ENCODE measurements around the gene PPHLN1. TPM values are rescaled to one million over a fixed set of nuclear protein-coding genes. Genes with fewer than 3 reads are reported as not detected.
A peak's percentile ranks its signal among the peaks of the same experiment; 100 is the strongest.

PPHLN1 gene
- total RNA-seq, 1 donor from 2014 or later: 56.8 TPM

DNA sequence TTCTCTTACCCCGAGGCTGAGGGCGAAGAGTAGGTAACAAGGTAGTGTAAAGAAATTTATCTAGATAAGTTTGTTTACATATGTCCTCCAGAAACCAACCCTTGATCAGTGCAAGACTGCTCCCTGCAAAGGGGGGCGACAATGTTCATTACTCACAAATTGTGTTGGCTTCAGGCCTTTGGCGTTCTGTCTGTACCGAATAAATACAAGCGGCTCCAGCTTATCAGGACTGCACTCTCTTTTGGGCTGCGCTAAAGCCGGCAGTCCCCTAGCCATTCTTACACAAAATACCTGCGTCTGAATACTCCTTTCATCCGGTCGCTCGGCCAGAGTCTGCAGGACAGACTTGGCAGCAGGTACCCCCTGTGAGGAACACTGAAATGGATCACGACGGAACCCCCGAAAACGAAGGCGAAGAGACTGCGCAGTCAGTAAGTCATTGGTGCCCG is 116.4 kb downstream of the PPHLN1 start:
- DNase-seq: no peak

- DNase-seq: no peak
Observed at GRCh38 chr12:42442888-42443287, 116.9 kb downstream of the PPHLN1 start.

DNA sequence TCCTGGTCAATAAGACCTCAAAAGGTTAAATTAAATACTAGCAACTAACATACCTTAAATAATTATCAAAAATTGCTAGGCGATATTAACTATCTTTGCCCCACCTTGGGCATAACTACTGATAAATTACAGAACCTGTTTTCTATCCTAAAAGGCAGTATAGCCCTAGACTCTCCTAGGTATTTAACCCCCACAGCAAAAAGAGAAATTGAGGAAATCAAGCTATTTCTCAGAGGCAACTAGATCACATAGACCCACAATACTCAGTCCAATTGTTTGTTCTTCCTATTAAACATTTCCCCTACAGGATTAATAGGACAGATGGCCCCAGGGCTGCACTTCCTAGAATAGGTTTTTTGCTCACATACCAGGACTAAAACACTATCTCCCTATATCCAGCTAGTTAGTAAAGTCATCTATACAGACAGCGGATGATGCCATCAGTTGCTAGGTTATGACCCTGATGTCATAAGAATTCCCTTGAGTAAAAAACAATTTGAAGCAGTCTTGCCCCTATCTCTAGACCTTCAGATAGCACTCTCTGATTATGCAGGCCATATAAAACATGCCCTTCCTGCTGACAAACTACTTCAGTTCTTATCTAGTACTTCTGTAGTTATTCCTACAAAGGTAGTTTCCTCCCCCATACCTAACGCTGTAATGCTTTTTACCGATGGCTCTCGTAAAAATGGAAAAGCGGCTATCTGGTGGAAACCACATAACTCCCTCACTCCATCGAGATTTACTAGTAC is 118.4 kb downstream of the PPHLN1 start:
- no peak for DNase-seq

DNA sequence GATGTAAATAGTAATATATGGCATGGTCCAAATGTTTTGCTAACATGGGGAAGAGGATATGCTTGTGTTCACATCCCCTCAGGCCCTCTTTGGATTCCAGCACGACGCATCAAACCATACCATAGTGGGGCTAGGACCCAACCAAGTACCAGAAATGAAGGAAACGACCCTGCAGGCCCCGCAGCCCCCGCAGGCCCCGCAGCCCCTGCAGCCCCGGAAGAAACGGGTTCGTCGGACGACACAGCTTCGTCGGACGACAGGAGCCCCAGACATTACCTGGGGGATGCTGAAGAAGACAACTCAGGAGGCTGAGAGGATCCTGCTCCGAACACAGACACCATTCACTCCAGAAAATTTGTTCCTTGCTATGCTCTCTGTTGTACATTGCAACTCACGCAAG is 119.9 kb downstream of the PPHLN1 start:
- DNase-seq: no peak

- no peak for DNase-seq
Observed at GRCh38 chr12:42446761-42447160, 120.8 kb downstream of the PPHLN1 start.

GRCh38 chr12:42447371-42447786 is 121.4 kb downstream of the PPHLN1 start:
- no peak for DNase-seq

GRCh38 chr12:42448841-42449240 is 122.9 kb downstream of the PPHLN1 start:
- no peak for DNase-seq

GRCh38 chr12:42450248-42450647 is 124.3 kb downstream of the PPHLN1 start:
- peak; percentile 21 for DNase-seq

- DNase-seq: no peak
Observed at GRCh38 chr12:42458575-42458974, 132.6 kb downstream of the PPHLN1 start.

DNA sequence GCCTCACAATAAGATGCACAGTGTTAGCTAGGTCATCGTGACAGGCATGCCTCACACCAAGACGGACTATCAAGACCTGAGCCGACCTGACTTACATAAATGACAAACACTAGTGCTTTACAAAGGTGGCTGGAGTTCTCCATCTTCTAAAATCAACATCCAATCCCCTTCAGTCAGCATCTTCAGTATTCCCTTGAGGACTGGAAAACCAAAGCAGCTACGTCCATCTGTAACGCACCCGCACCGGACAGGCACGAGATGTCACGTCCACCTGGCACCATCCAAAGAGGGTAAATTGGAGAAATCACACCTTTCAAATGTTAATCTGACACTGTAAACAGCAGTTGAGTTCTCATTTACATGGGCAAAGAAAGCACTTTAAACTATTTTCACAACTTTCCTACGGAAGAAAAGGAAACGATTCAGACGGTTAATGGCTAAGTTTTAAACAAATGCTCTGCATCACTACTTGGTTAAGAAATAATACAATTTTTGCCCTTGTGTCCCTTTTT is 133.4 kb downstream of the PPHLN1 start:
- DNase-seq: no peak

DNA sequence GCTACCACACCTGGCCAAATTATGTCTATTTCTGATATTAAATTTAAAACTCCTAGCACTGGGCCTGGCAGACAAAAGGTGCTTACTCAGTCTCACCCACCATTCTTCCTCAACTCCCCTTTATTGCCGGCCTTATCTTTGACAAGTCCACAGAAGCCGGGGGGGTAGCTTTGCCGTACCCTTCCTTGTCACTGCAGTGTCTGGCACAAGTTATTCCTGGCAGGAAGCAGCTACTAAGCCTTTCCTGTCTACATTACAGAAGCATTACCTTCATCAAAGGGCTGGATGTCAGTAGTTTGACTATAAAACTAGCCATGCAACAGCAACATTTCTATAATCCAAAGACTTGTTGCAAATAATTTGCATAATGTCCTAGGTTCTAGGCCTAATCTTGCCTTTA is 136.5 kb downstream of the PPHLN1 start:
- DNase-seq: no peak

- DNase-seq: no peak
Observed at GRCh38 chr12:42463671-42464070, 137.7 kb downstream of the PPHLN1 start.

DNA sequence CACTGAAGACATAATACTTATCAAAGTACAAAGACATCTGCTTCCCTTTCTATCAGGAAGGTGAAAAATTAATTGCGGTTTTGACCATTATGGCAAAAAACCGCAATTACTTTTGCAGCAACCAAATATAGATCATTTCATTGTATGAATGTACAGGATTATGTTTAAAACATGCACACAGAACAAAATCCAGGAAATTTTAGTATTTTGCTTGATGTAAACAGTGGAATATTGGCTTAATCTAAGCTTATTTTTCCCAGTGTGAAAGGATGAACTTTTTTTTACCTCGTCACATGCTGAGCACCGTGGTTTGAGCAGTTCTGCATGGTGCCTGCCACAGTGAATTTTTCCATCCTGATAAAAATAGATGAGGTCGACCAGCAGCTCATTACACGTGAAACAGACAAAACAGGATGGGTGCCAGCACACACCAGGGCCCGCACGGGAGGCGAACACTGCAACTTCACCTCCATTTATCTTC is 142.4 kb downstream of the PPHLN1 start:
- DNase-seq: no peak

DNA sequence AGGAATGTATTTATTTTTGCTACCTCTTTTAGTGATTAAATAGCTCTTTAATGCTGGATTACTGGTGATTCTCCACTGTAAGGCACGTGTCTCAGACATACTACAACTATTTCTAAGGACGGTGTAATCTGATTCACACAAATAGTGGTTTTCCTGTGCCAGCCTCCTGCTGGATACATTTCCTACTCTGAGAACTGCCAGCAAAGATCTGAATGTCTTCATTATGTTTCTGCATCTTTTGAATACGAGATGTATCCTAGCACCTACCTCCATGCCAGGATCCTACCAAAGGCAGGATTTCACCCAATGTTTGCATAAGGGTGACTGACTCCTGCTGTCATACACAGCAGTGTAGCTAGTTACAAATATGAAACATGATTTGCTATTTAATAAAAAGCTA is 143.0 kb downstream of the PPHLN1 start:
- DNase-seq: no peak

DNA sequence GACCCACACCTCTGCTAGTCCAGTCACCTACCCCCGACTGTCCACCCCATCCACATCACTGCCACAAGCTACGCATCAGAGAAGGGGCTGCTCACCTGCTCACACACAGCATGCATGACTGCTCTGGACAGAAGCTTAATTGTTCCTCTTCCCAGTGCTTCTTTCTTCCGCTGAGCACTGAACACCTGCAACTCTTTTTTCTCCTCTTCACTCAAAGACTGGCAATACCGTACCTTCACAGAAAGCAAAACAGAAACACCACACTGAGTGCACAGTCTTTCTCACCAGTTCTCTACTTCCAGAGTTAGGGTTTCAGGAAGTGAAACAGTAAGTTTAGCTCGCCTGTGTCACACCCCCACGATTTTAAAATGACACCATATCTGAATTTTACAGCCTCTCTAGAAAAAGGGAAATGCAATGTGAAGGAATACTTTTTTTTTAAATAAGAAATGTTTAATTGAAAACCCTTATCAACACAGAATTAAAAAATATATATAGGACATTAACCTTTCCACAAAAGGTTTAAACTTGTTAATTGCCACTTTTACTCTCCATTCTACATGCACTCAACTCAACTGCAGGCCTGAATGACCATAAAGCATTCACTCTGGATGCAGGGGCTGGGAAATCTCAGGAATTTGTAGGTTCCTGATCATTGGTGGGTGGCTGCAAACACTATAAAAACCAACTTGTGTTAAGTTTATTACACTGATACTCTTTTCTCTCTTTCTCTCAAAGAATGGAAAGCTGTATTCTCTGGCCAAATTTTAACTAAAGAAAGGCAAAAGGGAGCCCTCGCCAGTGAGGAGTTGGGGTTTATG is 143.6 kb downstream of the PPHLN1 start:
- no peak for DNase-seq

GRCh38 chr12:42472376-42472775 is 146.4 kb downstream of the PPHLN1 start:
- no peak for DNase-seq

DNA sequence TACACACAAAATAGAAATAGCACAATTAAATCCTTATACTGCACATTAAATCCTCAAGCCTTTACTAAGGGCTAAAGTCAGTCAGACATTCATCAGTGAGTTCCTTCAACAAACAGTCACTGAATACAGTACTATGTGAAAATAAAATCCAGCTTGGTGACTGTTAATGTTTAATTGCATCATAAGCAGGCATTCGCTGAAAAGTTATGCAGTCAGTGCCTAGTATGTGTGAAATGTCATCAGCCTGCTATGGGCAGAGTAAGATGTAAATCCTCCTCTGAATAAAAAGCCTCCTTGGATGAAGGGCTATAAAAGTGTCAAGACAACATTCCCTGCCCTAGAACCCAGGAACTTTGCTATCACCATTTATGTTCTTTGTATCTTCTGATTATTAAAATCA is 147.2 kb downstream of the PPHLN1 start:
- DNase-seq: no peak

DNA sequence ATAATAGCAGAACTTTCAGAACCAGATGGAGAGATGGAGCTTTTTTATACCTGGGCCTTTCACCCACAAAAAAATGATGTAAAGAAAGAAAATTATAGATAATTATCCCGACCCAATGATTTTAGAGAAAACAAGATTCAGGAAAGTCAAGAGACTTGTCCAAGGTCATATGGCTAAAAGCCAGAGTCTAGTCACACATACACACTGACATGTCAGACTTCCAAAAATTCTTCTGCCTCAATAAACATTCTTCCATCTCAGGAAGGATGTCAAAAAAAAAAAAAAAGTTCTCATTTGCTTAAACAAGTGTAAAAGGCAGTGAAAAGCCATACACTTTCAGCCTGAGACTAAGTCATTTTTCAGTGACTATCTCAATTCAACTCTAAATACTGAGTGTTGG is 147.6 kb downstream of the PPHLN1 start:
- DNase-seq: no peak

- DNase-seq: no peak
Observed at GRCh38 chr12:42474391-42474790, 148.4 kb downstream of the PPHLN1 start.

GRCh38 chr12:42475106-42475505 is 149.1 kb downstream of the PPHLN1 start:
- DNase-seq: no peak

- DNase-seq: no peak
Observed at GRCh38 chr12:42477941-42478340, 152.0 kb downstream of the PPHLN1 start.

- no peak for DNase-seq
Observed at GRCh38 chr12:42481368-42481767, 155.4 kb downstream of the PPHLN1 start.

DNA sequence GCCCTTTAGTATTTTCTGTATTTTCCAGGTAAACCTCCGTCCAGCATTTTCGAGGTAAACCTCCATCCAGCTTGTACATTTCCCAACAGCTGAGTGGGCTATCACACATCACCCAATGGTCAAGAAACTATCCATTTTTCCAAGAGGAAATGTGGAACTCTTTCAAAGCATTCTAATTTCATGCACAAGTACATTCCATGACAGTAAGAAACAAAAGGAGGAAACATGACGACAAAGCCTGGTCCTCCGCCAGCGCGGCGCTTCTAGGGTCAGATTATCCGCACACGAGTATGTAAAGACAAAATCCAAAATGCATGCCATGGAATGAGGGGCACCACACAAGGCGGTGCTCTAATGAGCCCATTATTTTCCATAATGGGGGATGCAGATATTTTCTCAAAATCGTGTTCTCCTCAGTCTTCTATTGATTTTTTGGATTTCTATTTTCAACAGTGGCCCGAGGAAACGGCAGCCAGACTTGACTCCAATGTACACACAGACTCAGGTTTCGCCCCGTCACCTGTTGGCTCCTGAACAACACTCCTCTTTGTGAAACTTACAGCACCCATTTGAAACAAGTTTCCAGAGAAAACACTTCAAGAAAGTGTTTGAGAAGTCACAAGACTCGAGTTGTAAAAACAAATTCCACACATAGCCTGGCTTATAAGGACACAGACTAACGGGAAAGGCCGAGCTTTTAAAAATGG is 156.2 kb downstream of the PPHLN1 start:
- peak; percentile 82 for DNase-seq
